H4 (cell line): ENCODE data around the gene NGEF. TPM values are rescaled to one million over a fixed set of nuclear protein-coding genes. Genes with fewer than 3 reads are reported as not detected.
"Not testable (repeated sequence)": the region's sequence is repeated elsewhere in the genome, so short reads cannot be mapped to it uniquely, and the experiment has no call there.

Experiments
- DNase-seq: peaks from one replicate; pipeline ENCODE4 v3.0.0-alpha.2; 2015; ENCODE audit warnings: low spot score
- total RNA-seq: library from RNA; depleted of rRNA; stranded (reverse); fragments of >200 nt; shearing (Covaris generic); gene quantifications from 2 replicates; pipeline ENCODE4 v1.2.3, GENCODE V29; 2014

Gene NGEF
- total RNA-seq, 1 experiment from 2014 or later: 3.3 TPM

DNA sequence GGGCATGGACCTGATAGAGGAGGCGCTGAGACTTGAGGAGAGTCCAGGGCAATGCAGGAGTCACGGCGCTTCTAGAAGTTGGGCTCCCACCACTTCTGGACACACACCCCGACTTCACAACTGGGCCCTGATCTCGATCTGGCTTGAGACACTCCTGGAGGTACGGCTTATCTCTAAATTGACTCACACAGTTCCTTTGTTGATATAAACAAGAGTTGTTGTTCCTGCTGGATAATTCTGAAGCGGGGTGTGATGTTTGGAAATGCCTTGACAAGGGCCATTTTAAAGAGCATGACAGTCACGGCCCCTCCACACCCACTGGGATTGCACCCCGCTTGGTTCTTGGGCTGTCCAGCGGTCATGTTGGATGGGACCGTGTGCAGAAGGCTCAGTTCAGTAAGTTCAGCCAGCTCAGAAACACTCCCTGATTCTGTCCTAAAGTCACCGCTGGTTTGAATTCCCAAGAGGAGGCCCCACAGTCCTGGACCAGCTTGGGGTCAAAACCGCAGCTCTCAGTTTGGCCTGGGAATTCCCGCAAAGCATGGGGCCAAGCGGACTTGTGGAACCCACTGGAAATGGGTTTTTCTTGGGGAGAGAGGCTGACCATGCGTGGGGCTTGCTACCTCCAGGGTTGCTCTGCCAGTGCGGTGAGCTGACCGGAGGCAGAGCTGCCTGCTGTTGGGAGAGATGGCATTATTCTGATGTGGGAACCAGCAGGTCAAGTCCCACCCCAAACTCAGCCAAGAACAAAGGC lies 10.1 kb upstream of the NGEF start:
- DNase-seq: no peak

DNA sequence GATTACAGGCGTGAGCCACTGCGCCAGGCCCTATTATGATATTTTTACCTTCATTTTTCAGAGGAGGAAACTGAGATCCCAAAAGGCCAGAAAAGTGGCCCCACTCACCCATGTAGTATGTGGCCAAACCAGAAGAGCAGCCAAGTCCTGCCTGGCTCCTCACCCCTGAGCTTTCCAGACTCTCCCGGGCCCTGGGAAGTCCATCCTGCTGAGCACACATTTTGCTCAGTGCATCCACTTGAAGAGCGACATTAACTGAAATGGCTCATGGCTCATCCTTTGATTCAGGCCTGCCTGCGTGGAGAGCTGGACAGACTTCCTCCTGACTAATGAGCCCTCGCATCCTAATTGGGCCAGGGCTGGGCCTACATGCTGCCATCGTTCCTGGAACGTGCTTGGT lies 9.5 kb upstream of the NGEF start:
- no peak for DNase-seq

DNA sequence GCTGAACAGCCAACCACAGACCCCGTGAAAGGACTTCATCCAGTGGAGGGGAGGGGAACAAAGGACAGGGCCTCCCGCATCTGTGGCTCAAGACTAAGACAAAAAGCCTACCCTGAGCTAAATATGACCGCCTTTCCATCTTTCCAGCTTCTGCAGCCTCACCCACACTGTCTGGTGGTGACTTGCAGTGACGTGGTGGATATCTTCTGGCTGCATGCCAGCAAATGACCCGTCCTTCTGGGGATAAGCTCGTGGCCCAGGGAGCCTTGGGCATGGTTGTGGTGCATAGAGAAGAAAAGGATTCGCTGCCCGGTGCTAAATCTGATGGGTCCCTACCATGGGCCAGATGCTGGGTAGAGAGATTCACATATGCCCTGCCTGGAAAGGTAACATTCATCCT lies 8.7 kb upstream of the NGEF start:
- no peak for DNase-seq

DNA sequence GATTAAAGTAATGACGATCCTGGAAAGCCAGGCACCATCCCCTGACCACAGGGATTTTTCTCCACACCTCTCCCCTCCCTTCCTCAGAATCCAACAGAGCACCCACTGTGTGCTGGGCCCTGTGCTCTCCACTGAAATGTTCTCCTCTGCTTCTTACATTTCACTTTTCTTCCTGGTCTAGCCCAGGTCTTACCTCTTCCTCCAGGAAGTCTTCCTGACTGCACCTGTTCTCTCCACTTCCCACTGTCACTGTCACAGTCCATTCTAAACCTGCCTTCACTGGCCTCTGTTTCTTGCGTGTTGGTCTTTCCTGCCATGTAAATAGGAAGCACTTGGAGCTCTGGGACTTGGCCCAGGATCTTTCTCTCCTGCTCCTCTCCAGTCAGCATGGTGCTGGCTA lies 7.4 kb upstream of the NGEF start:
- no peak for DNase-seq

DNA sequence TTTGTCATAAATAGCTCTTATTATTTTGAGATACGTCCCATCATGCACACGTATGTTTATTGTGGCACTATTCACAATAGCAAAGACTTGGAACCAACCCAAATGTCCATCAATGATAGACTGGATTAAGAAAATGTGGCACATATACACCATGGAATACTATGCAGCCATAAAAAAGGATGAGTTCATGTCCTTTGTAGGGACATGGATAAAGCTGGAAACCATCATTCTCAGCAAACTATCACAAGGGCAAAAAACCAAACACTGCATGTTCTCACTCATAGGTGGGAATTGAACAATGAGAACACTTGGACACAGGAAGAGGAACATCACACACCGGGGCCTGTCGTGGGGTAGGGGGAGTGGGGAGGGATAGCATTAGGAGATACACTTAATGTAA lies 6.6 kb upstream of the NGEF start:
- DNase-seq: not testable (repeated sequence)

DNA sequence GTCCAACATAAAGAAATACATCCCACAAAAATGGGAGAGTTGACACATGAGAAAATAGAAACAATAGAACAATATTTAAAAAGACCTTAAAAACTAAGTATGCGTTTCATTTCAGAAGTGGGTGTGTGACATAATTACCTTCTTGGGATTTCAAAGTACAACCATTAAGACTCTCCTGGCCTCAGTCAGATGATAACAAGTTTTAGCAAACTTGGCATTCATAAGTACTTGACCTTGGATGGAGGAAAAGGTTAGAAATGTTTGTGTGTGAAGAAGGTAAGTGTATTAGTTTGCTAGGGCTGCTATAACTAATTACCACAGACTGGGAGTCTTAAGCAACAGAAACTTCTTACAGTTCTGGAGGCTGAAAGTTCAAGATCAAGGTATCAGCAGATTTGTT lies 4.9 kb upstream of the NGEF start:
- no peak for DNase-seq

DNA sequence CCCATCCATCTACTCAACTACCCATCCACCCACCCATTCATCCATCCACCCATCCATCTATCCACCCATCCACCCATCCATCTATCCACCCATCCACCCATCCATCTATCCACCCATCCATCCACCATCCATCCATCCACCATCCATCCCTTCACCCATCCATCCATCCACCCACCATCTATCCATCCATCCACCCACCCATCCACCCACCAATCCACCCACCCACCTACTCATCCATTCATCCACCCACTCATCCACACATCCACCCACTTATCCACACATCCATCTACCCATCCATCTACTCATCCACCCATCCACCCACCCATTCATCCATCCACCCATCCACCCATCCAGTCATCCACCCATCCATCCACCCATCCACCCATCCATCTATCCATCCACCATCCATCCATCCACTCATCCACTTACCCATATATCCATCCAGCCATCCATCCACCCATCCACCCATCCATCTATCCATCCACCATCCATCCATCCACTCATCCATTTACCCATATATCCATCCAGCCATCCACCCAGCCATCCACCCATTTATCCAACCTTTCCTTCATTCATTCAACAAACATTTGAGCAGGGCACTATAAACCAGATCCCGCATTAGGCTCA lies 2.1 kb upstream of the NGEF start:
- DNase-seq: no peak

DNA sequence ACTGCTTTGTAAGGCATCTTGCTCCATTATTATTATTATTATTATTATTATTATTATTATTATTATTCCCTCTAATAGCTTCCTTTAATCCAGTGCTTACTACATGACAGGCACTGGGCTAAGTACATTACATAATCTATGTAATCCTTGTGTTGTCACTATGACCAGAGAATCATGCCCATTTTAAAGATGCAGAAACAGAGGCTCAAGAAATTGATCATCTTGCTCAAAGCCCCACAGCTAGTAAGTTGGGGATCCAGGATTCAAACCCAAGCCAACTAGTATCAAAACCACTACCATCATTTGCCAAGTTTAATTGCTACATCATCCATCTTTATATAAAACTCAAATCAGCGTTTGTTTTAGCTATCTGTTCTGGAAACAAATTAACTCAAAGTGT lies 594 bp upstream of the NGEF start:
- DNase-seq: no peak

DNA sequence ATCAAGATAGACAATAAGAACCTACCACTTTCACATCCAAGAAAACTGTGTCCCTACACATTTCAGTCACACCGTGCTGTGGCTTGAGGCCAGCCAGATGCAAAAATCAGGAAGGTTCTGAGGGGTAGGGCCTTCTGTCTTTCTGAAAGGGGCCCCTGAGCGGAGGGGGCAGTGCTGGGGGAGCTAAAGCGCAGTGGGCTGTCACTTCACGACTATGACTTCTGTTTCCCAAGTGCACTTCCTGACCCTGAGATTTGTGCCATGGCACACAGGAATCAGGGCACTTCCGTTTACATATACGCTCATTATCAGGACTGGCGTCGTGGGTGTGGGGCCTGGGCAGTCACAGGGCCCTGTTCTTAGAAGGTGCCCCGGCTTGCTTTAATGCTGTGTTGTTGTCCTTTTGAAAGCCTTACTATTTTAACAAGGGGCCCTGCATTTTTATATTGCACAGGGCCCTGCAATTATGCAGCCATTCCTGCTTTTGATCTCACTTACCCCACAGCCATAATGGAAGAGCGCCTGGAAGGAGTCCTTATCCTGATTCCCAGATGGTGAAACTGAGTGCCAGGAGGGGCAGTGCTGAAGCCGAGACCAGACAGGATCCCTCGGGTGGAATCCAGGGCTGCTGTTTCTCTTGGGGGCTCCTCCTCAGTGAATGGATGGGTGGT lies 620 bp downstream of the NGEF start:
- DNase-seq: no peak

DNA sequence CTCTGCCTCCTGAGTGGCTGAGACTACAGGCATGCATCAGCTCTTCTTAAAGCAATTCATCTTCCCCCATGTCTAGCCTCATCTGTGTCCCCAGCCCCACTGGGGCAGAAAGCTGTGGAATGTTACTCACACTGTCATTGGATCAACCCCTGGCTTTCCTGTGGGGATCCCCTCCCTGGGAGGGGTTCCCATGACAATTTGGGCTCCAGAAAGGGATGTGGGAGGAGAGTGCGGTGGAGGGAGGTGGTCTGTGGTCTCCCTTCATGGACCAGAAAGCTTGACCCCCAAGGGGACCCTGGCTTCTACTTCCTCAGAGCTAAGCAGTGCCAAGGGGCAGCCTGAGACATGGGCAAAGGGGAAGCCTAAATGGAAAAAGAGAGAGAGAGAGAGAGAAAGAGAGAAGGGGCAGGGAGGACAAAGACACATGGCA lies 1.3 kb downstream of the NGEF start:
- no peak for DNase-seq

DNA sequence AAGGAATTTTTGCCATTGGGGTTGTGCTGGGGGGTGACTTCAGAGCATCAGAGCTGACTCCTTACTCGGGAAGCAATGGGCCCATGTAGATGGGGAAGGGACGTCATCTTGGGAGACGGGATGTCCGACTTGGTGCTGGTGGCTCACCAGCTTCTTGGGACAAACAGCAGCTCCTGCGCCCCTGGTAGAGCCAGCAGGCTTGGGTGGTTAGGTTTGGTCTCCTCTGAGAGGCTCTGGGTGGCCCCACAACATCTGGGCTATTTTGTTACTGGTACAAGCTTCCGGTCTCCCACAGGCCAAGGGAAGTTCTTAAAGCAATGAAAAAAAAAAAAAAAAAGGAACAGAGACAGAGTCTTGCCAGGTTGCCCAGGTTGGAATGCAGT lies 1.8 kb downstream of the NGEF start:
- no peak for DNase-seq

DNA sequence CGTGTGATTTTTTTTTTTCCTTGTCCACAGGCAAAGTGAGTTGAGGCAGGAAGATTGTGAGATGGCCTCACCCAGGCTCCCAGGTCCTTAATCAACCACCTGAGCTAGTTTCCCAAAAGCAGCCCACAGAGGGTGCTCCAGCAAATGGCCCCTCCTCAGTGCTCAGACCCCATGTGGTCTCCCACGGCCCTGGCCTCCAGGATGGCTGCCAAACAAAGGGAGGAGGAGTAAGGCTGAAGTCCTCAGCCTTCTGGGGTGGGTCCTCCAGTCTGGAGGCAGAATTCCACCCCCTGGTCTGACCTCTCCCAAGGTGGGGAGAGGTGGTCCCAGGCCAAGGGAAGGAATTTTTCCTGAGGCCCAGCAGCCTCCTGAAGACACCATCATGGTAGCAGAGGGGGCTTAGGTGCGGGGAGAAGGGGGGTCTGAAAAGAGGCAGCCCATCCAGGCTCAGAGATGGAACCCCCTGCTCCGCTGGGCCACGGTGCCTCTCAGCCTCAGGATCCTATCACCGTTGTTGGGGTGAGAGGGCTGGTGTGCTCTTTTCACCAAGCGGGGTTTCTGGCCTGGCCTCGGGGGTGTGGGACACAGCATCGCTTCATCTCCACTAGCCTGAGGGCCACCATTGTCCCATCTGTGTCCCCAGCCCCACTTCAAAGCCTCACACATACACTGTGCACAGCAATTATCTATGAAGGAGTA lies 2.3 kb downstream of the NGEF start:
- no peak for DNase-seq

DNA sequence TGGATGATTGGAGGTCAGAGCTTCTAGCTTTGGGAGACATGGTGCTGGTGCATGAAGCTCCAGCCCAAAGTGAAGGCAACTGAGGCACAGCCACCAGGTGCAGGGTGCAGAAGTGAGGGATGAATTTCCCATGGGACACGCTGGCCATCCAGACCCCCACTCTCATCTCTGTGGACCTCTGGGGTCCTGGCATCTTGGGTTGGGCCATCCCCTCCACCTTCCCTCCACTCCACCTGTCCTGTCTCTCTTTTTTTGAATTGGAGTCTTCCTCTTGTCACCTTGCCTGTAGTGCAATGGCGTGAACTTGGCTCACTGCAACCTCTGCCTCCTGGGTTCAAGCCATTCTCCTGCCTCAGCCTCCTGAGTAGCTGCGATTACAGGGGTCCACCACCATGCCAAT lies 3.4 kb downstream of the NGEF start:
- DNase-seq: no peak

DNA sequence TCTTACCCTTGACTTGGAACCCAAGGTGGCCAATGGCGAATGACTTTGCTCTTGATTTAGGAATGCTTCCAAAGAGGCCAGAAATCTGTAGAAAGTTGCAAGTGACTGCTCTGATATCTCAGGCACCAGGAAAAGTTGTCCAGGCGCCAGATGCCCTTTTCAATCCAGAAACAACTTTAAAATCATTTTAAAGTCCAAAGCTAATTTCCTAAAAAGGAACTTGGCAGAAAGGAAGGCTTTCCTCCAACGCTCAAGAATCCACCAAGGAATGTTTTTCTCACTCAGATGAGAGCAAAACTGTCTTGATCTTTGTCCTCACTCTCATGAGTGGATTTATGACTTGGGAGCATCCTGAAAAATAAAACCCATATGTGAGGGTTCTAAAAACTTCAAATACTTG lies 5.3 kb downstream of the NGEF start:
- no peak for DNase-seq

DNA sequence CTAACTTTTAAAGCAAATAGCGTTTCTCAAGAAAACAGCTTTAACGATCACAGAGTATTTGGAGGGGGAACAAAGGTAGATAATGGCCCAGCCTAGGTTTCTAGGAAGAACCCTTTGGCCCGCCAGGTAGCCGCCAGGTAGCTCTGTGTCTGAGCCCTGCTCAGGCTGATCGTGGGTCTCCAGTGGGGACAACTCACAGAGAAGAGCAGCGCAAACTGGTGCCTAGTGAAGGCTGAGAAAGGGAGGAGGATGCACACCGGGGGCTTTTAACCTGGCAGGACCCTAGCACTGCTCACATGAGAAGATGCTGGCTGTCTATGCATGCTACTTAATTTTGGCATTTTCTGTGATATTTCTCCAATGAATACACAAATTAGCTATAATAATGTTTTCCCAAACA lies 5.8 kb downstream of the NGEF start:
- DNase-seq: no peak

DNA sequence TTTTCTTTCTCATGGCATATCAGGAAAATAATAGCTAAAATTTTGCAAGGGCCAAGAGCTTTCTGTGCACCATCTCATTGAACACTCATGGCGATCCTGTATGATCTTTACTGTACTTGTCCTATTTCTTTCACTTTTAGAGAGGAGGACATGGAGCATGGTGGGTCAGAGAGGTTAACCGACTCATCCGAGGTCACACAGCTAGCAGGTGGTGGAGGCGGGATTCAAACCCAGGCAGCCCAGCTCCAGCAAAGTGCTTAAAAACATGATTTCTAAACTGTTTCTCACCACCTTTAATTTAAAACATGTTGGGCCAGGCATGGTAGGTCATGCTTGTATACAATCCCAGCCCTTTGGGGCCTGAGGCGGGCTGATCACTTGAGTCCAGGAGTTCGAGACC lies 6.4 kb downstream of the NGEF start:
- no peak for DNase-seq

DNA sequence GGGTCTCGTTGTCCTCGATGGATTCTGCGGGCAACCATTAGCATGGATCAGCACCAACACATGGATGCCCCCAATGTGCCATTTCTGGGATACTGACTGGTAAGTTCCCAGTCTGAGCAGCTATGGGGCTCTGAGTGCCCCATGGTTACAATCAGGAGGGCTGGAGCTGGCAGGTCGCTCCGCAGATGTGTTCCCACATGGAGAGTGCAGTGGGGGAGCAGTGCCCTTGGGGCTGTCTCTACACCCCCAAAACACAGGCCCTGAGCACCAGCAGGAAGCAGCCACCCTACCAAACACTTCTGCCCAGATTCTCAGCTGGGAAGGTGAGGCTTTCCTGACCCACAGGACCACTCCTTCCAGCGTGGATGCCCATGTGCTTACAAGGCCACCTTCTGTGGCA lies 8.0 kb downstream of the NGEF start:
- no peak for DNase-seq

DNA sequence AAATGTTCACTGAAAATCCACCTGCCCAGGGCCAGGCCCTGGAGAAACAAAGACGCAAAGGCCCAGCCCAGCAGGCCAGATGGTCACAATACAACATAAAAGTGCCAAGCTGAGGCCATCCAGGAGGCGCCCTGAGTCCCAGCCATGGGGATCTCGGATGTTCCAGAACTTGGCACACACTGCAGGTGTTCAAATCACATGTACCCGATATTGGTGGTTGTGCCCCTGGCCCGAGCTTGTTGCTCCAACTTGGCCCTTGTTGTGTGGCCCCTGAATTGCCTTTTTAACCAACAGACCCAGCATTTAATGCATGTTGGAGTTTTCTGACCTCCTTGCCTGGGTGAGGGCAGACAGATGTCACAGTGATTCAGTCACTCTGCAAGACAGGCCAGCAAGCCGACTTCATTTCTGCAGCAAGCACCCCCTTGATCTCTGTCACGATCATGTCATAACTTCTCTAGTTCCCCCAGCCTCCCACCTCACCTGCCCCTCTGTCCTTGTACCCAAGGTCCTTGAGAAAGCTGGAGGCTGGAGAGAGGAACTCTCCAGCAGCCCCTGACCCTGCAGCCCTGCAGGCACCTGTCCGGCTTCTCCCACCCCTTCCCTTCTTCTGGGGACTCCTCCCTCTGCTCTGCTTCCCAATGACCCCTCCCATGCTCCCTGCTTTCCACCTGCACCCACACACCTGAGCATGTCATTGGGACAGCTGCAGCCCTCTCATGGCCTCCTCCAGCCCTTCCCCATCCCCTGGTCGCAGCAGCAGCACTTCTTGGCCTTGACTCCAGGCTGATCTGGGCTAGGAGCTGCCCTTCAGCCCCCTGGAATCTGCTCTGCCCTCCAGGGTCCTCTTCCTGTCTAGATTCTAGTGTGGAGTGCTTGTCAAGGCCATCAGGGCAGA lies 9.1 kb downstream of the NGEF start:
- DNase-seq: no peak

DNA sequence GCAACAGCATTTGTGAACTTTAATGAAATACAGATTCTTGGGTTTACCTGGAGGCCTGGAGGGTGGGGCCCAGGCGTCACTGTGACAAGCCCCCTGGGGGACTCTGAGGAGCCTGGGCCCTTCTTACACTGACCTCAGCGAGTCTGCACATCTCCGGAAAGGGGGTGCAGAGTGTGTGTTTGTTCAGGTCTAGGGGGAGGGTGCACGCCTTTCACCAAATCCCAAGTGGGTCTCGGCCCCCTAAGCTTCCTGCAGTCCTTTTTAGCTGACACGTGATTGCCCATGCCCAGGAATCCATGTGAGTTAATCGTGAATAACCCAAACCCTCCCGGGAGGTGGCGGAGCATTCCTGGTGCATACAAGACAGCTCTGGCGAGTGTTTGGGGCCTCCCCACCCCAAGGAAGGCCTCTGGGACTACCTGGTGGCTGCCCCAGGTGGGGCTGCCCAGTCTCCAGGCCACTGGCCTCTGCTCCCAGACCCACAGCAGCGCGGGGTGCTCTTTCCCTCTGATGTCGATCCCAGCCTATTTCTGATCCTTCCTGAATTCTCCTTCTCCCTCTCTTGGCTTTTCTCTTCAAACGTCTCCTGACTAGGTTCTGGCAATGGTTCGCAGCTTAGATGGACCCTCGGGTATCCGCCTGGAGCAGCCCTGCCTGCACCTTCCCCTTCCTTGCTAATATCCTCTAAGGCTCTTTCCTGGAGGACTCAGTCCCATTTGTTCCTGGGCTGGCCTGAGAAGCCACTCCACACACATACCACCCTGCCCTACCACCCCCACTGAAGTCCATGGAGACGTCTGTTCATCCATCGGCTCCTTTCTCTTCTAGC lies 10.0 kb downstream of the NGEF start:
- no peak for DNase-seq

DNA sequence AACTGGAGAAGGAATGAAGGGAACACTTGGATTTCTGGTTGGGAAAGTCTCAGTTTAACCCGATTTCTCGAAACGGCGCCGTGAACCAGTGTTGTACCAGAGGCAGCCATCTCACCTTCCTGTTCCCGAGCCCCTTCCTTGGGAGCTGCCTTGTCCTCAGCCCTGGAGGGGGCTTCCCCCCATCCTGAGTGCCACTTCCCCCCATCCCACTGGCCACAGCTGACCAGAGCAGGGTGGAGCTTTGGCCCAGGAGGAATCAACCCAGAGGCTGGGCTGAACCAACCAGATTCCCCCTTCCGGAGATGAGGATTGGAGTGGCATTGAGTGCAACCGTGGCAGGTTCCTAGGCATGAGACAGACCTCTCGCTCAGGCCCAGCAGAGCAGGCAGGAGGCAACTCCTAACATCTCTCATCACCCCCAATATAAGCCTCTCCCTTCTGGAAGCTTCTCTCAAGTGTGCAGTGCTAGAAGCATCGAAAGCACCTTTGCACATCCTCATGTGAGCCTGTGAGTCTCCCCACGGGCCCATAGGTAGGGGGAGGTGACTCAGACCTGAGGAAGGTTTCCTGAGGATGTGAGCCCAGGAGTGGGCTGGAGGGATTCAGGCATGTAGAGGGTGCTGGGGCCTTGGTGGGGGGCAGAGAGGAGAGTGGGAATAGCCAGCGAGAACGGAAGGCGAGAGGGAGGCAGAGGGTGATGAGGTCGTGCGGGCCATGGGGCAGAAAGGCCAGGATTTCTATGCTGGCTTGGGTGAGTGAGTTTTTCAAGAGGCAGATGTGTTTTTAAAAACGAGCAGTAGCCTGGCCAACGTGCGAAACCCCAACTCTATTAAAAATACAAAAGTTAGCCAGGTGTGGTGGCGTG lies 11.9 kb downstream of the NGEF start:
- no peak for DNase-seq
